Neural progenitor cell (in vitro differentiated cells): ENCODE measurements around the gene TASP1. TPM values are rescaled to one million over a fixed set of nuclear protein-coding genes. Genes with fewer than 3 reads are reported as not detected.
"Not testable (repeated sequence)": the region's sequence is repeated elsewhere in the genome, so short reads cannot be mapped to it uniquely, and the experiment has no call there.

Source experiments
- DNase-seq: peaks from one replicate; pipeline ENCODE4 v3.0.0-alpha.2; 2016; ENCODE audit warnings: low spot score
- H2AFZ ChIP-seq: fragments of 200-600 bp; sonication (generic); replicated peaks from 2 replicates; pipeline ENCODE4 v1.6.1; 2016; ENCODE audit warnings: antibody characterized with exemption
- H3F3A ChIP-seq: fragments of 200-600 bp; sonication (generic); 2 replicates; pipeline ENCODE4 v1.6.1; 2016; ENCODE audit warnings: antibody characterized with exemption, low read depth
- H3K27ac ChIP-seq: fragments of 200-600 bp; sonication (generic); 2 replicates; pipeline ENCODE4 v1.5.1; 2016; ENCODE audit warnings: mild to moderate bottlenecking
- H3K27me3 ChIP-seq: fragments of 200-600 bp; sonication (generic); 2 replicates; pipeline ENCODE4 v1.6.1; 2016; ENCODE audit warnings: mild to moderate bottlenecking, moderate library complexity
- H3K36me3 ChIP-seq: fragments of 200-600 bp; sonication (generic); 2 replicates; pipeline ENCODE4 v1.5.1; 2016
- H3K4me1 ChIP-seq: fragments of 200-600 bp; sonication (generic); 2 replicates; pipeline ENCODE4 v1.6.1; 2016; ENCODE audit warnings: mixed run types
- H3K4me2 ChIP-seq: fragments of 200-600 bp; sonication (generic); 2 replicates; pipeline ENCODE4 v1.6.1; 2016
- H3K4me3 ChIP-seq: fragments of 200-600 bp; sonication (generic); 2 replicates; pipeline ENCODE4 v1.5.1; 2016
- H3K79me2 ChIP-seq: fragments of 200-600 bp; sonication (generic); 2 replicates; pipeline ENCODE4 v1.6.1; 2016; ENCODE audit warnings: low read depth
- H3K9ac ChIP-seq: fragments of 200-600 bp; sonication (generic); 2 replicates; pipeline ENCODE4 v1.6.1; 2016
- H3K9me3 ChIP-seq: fragments of 200-600 bp; sonication (generic); 2 replicates; pipeline ENCODE4 v1.5.1; 2016; ENCODE audit warnings: low read depth
- H4K20me1 ChIP-seq: fragments of 200-600 bp; sonication (generic); 2 replicates; pipeline ENCODE4 v1.6.1; 2016; ENCODE audit warnings: low read depth
- H3K27ac Mint-ChIP-seq: 3 replicates; pipeline ENCODE4 v1.8.0; 2021; ENCODE audit warnings: mixed read lengths
- H3K27me3 Mint-ChIP-seq: 2 replicates; pipeline ENCODE4 v1.8.0; 2022; ENCODE audit warnings: low read depth, mild to moderate bottlenecking, inconsistent platforms, moderate library complexity, mixed read lengths; ENCODE audit not compliant: insufficient read depth
- H3K36me3 Mint-ChIP-seq: 3 replicates; pipeline ENCODE4 v1.8.0; 2021; ENCODE audit warnings: mixed read lengths
- H3K4me1 Mint-ChIP-seq: 3 replicates; pipeline ENCODE4 v1.8.0; 2021; ENCODE audit warnings: mixed read lengths
- H3K4me3 Mint-ChIP-seq: 3 replicates; pipeline ENCODE4 v1.8.0; 2021; ENCODE audit warnings: mild to moderate bottlenecking, moderate library complexity, mixed read lengths
- H3K9me3 Mint-ChIP-seq: 3 replicates; pipeline ENCODE4 v1.8.0; 2020; ENCODE audit warnings: mixed read lengths
- CTCF ChIP-seq: fragments of 200-600 bp; sonication (generic); IDR thresholded peaks from 2 replicates; pipeline ENCODE4 v1.5.1; 2017; ENCODE audit warnings: antibody characterized with exemption, mild to moderate bottlenecking
- EZH2 ChIP-seq: fragments of 200-600 bp; sonication (generic); IDR thresholded peaks from 2 replicates; pipeline ENCODE4 v1.6.1; 2017; ENCODE audit warnings: antibody characterized with exemption, mild to moderate bottlenecking, moderate library complexity
- EZH2phosphoT487 ChIP-seq: fragments of 200-600 bp; sonication (generic); IDR thresholded peaks from 2 replicates; pipeline ENCODE4 v1.6.1; 2017; ENCODE audit warnings: antibody characterized with exemption
- total RNA-seq: library from RNA; depleted of rRNA; stranded (reverse); fragments of >200 nt; gene quantifications from 2 replicates; pipeline ENCODE4 v1.2.3, GENCODE V29; 2015; ENCODE audit warnings: low replicate concordance

The TASP1 gene
- total RNA-seq, 1 donor from 2014 or later = 9.6 TPM

- Histone ChIP-seq H3K27ac (peak overlapping the region; percentile 64), H3K36me3 (no peaks in the 10 kb centered on the region)
Observed at GRCh38 chr20:13638162-13638495, 603 bp downstream of the TASP1 start.

GRCh38 chr20:13632431-13632830 is 6.3 kb downstream of the TASP1 start:
- peaks cover 3% of the 10 kb centered on the region for H3K27me3 Mint-ChIP-seq
- Histone ChIP-seq H3K4me2 (no peak overlapping the region), H3K9me3 (no peaks in the 10 kb centered on the region), H3F3A (no peaks in the 10 kb centered on the region), H3K36me3 (no peaks in the 10 kb centered on the region), H3K4me3 (no peak overlapping the region), H3K27ac (no peak overlapping the region), H3K9ac (no peak overlapping the region), H3K27me3 (no peaks in the 10 kb centered on the region), H3K79me2 (peaks cover 50% of the 10 kb centered on the region), H3K4me1 (no peaks in the 10 kb centered on the region), H2AFZ (no peak overlapping the region), H4K20me1 (no peaks in the 10 kb centered on the region)
- no peaks in the 10 kb centered on the region for H3K9me3 Mint-ChIP-seq
- no peak for TF ChIP-seq EZH2phosphoT487
- H3K4me3 Mint-ChIP-seq = no peak overlapping the region
- no peak overlapping the region for H3K27ac Mint-ChIP-seq
- no peak for DNase-seq
- peaks cover 2% of the 10 kb centered on the region for H3K4me1 Mint-ChIP-seq
- peaks cover 5% of the 10 kb centered on the region for H3K36me3 Mint-ChIP-seq

More at GRCh38 chr20:13638162-13638495, 603 bp downstream of the TASP1 start:
- peaks cover 12% of the 10 kb centered on the region for H3K4me1 Mint-ChIP-seq
- no peaks in the 10 kb centered on the region for H3K9me3 ChIP-seq
- peak; percentile 38 for DNase-seq
- peak overlapping the region; percentile 90 for H3K4me2 ChIP-seq
- peak overlapping the region; percentile 54 for H3K27ac Mint-ChIP-seq
- peak overlapping the region; percentile 75 for H3K4me3 ChIP-seq
- H3K9me3 Mint-ChIP-seq = no peaks in the 10 kb centered on the region
- H3K27me3 ChIP-seq = no peaks in the 10 kb centered on the region
- H3K4me3 Mint-ChIP-seq = peak overlapping the region; percentile 94
- no peaks in the 10 kb centered on the region for H4K20me1 ChIP-seq
- H3K9ac ChIP-seq = peak overlapping the region; percentile 54
- H3F3A ChIP-seq = peaks cover 5% of the 10 kb centered on the region
- peaks cover 2% of the 10 kb centered on the region for H3K36me3 Mint-ChIP-seq
- no peak for TF ChIP-seq EZH2
- no peak for TF ChIP-seq CTCF
- TF ChIP-seq EZH2phosphoT487 = no peak
- H3K4me1 ChIP-seq = peaks cover 6% of the 10 kb centered on the region
- H3K27me3 Mint-ChIP-seq = peaks cover 10% of the 10 kb centered on the region
- peaks cover 41% of the 10 kb centered on the region for H3K79me2 ChIP-seq
- H2AFZ ChIP-seq = peak overlapping the region; percentile 66

GRCh38 chr20:13627525-13627924 is 11.2 kb downstream of the TASP1 start:
- not testable (repeated sequence) for DNase-seq, H3K4me2 ChIP-seq, H3K4me1 ChIP-seq, H3K36me3 Mint-ChIP-seq, H3K27ac ChIP-seq, H2AFZ ChIP-seq, H3K27me3 Mint-ChIP-seq, H3K9ac ChIP-seq, H3K9me3 ChIP-seq, H3K9me3 Mint-ChIP-seq, H3K36me3 ChIP-seq, H3K27me3 ChIP-seq, H3K4me3 Mint-ChIP-seq, H4K20me1 ChIP-seq, H3F3A ChIP-seq, H3K4me1 Mint-ChIP-seq, H3K27ac Mint-ChIP-seq, H3K4me3 ChIP-seq
- peaks cover 11% of the 10 kb centered on the region for H3K79me2 ChIP-seq

- Histone ChIP-seq H3K27me3 (no peaks in the 10 kb centered on the region), H3K9me3 (no peaks in the 10 kb centered on the region), H3K4me3 (no peak overlapping the region), H3K4me2 (no peak overlapping the region), H3K79me2 (peaks cover 8% of the 10 kb centered on the region), H3K27ac (no peak overlapping the region), H3K9ac (no peak overlapping the region), H3F3A (no peaks in the 10 kb centered on the region), H3K36me3 (no peaks in the 10 kb centered on the region), H4K20me1 (no peaks in the 10 kb centered on the region), H3K4me1 (no peaks in the 10 kb centered on the region), H2AFZ (no peak overlapping the region)
- H3K4me1 Mint-ChIP-seq = no peaks in the 10 kb centered on the region
- TF ChIP-seq EZH2phosphoT487 (no peak), CTCF (no peak), EZH2 (no peak)
- H3K36me3 Mint-ChIP-seq = peaks cover 6% of the 10 kb centered on the region
- no peak overlapping the region for H3K27ac Mint-ChIP-seq
- no peaks in the 10 kb centered on the region for H3K27me3 Mint-ChIP-seq
- no peak for DNase-seq
- no peaks in the 10 kb centered on the region for H3K9me3 Mint-ChIP-seq
- no peak overlapping the region for H3K4me3 Mint-ChIP-seq
Observed at GRCh38 chr20:13626724-13627123, 12.0 kb downstream of the TASP1 start.
